Peyer's patch (tissue), 4 donors: ENCODE results near the gene CSNK1G3. TPM values are rescaled to one million over a fixed set of nuclear protein-coding genes. Genes with fewer than 3 reads are reported as not detected.
A peak's percentile ranks its signal among the peaks of the same experiment; 100 is the strongest.

Experiments used
- DNase-seq, 3 donors: peaks; one replicate each; pipeline ENCODE4 v3.0.0-alpha.2; 2017 to 2019
- H3K27ac ChIP-seq, 4 donors: fragments of 200-600 bp; sonication (generic); one replicate each; pipeline ENCODE4 v1.5.1; 2016 to 2019
- H3K27me3 ChIP-seq, 2 donors: fragments of 200-600 bp; sonication (generic); one replicate each; pipeline ENCODE4 v1.5.1; 2019
- H3K36me3 ChIP-seq, 3 donors: fragments of 200-600 bp; sonication (generic); one replicate each; pipeline ENCODE4 v1.5.1; 2016 to 2019
- H3K4me1 ChIP-seq, 4 donors: fragments of 200-600 bp; sonication (generic); one replicate each; pipeline ENCODE4 v1.5.1; 2016 to 2019
- H3K4me3 ChIP-seq, 4 donors: fragments of 200-600 bp; sonication (generic); 1 replicate in 3 of 4; 2 replicates in 1 of 4; pipeline ENCODE4 v1.5.1; 2016 to 2019; ENCODE audit warnings: mild to moderate bottlenecking in 1 of 4
- H3K9me3 ChIP-seq, 4 donors: fragments of 200-600 bp; sonication (generic); one replicate each; pipeline ENCODE4 v1.5.1; 2016 to 2019; ENCODE audit warnings: mild to moderate bottlenecking in 1 of 4
- CTCF ChIP-seq, 6 experiments: fragments of 450-650 bp in 4 of 6; fragments of 200-600 bp in 2 of 6; sonication (generic) in 1 of 6; IDR thresholded peaks; one replicate each; pipeline ENCODE4 v1.5.1; 2017 to 2019; ENCODE audit warnings: antibody characterized with exemption in 6 of 6, mild to moderate bottlenecking in 3 of 6, moderate library complexity in 1 of 6
- POLR2A ChIP-seq, 2 donors: fragments of 450-650 bp; IDR thresholded peaks; one replicate each; pipeline ENCODE4 v1.5.1; 2017; ENCODE audit warnings: antibody characterized with exemption in 2 of 2, mild to moderate bottlenecking in 2 of 2, moderate library complexity in 2 of 2
- total RNA-seq, 4 donors: library from RNA; depleted of rRNA; stranded (reverse); fragments of >200 nt; gene quantifications; one replicate each; pipeline ENCODE4 v1.1.0, GENCODE V29; 2016

CSNK1G3 gene
- total RNA-seq, 4 donors from 2014 or later: 30.4 to 66.8 (median 53.0) TPM

- no peak for TF ChIP-seq CTCF (IDR thresholded peaks at IDR 0.05)
- TF ChIP-seq POLR2A (IDR thresholded peaks at IDR 0.05): no peak
- Histone ChIP-seq H3K4me3 (no peak overlapping the region), H3K27ac (no peak overlapping the region), H3K4me1 (peaks cover 0 to 5% (median 0%) of the 10 kb centered on the region in 4 donors), H3K36me3 (no peaks in the 10 kb centered on the region), H3K9me3 (no peaks in the 10 kb centered on the region), H3K27me3 (no peaks in the 10 kb centered on the region)
- no peak for DNase-seq
Observed at GRCh38 chr5:123503299-123503698, 8.7 kb upstream of the CSNK1G3 start.

- TF ChIP-seq CTCF (IDR thresholded peaks at IDR 0.05) (no peak), POLR2A (IDR thresholded peaks at IDR 0.05) (no peak)
- Histone ChIP-seq H3K36me3 (no peaks in the 10 kb centered on the region), H3K27ac (peak overlapping the region in 1 of 4 donors; percentile 22), H3K27me3 (no peaks in the 10 kb centered on the region), H3K9me3 (no peaks in the 10 kb centered on the region), H3K4me3 (no peak overlapping the region), H3K4me1 (peaks cover 0 to 5% (median 0%) of the 10 kb centered on the region in 4 donors)
- peak in 1 of 3 donors; percentile 54 for DNase-seq
Observed at GRCh38 chr5:123505633-123506032, 6.3 kb upstream of the CSNK1G3 start.

GRCh38 chr5:123508441-123508840 lies 3.5 kb upstream of the CSNK1G3 start:
- DNase-seq: no peak
- no peak overlapping the region for H3K4me3 ChIP-seq
- TF ChIP-seq POLR2A (IDR thresholded peaks at IDR 0.05) (no peak), CTCF (IDR thresholded peaks at IDR 0.05) (no peak)

GRCh38 chr5:123511290-123511647 lies 708 bp upstream of the CSNK1G3 start:
- TF ChIP-seq POLR2A (IDR thresholded peaks at IDR 0.05) (no peak), CTCF (IDR thresholded peaks at IDR 0.05) (no peak)
- Histone ChIP-seq H3K27me3 (no peaks in the 10 kb centered on the region), H3K4me3 (peak overlapping the region; percentile 77 to 95 (median 90)), H3K27ac (peak overlapping the region; percentile 93 to 97 (median 95)), H3K4me1 (peaks cover 0 to 23% (median 10%) of the 10 kb centered on the region in 4 donors), H3K36me3 (no peaks in the 10 kb centered on the region), H3K9me3 (no peaks in the 10 kb centered on the region)
- DNase-seq: no peak

More at GRCh38 chr5:123508441-123508840, 3.5 kb upstream of the CSNK1G3 start:
- peaks cover 0 to 8% (median 5%) of the 10 kb centered on the region in 4 donors for H3K4me1 ChIP-seq
- H3K9me3 ChIP-seq: no peaks in the 10 kb centered on the region
- H3K27me3 ChIP-seq: no peaks in the 10 kb centered on the region
- no peaks in the 10 kb centered on the region for H3K36me3 ChIP-seq
- no peak overlapping the region for H3K27ac ChIP-seq

GRCh38 chr5:123512611-123513461 lies 859 bp downstream of the CSNK1G3 start:
- H3K4me3 ChIP-seq: peak overlapping the region; percentile 77 to 95 (median 90)
- peak overlapping the region; percentile 93 to 97 (median 95) for H3K27ac ChIP-seq
- H3K9me3 ChIP-seq: no peaks in the 10 kb centered on the region
- peak; percentile 34 to 68 (median 62) for DNase-seq
- no peak for TF ChIP-seq CTCF (IDR thresholded peaks at IDR 0.05)
- no peak for TF ChIP-seq POLR2A (IDR thresholded peaks at IDR 0.05)
- no peaks in the 10 kb centered on the region for H3K36me3 ChIP-seq
- H3K4me1 ChIP-seq: peaks cover 0 to 32% (median 10%) of the 10 kb centered on the region in 4 donors
- H3K27me3 ChIP-seq: no peaks in the 10 kb centered on the region
